ENCODE measurements around the gene SCARB2.

DNA sequence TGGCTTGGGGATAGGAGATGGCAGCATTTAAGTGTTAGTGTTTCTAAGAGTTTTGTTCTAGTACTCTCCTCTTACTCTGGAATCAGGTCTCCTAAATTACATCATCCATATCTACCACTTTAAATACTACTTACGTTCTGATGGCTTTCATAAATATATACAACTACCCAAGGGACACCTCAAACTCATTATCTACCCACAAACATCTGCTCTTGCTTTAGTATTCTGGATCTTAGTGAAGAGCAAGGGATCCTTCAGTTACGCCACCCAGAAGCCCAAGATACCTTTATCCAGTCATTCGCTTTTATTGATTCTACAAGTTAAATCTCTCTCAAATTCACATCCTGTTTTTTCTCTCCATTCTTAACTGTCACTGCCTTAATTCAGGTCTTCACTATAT lies 72.4 kb downstream of the SCARB2 start:
- TF ChIP-seq, protein P1, sequence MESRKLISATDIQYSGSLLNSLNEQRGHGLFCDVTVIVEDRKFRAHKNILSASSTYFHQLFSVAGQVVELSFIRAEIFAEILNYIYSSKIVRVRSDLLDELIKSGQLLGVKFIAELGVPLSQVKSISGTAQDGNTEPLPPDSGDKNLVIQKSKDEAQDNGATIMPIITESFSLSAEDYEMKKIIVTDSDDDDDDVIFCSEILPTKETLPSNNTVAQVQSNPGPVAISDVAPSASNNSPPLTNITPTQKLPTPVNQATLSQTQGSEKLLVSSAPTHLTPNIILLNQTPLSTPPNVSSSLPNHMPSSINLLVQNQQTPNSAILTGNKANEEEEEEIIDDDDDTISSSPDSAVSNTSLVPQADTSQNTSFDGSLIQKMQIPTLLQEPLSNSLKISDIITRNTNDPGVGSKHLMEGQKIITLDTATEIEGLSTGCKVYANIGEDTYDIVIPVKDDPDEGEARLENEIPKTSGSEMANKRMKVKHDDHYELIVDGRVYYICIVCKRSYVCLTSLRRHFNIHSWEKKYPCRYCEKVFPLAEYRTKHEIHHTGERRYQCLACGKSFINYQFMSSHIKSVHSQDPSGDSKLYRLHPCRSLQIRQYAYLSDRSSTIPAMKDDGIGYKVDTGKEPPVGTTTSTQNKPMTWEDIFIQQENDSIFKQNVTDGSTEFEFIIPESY (IDR thresholded peaks at IDR 0.05): no peak
- TF ChIP-seq, protein P2, sequence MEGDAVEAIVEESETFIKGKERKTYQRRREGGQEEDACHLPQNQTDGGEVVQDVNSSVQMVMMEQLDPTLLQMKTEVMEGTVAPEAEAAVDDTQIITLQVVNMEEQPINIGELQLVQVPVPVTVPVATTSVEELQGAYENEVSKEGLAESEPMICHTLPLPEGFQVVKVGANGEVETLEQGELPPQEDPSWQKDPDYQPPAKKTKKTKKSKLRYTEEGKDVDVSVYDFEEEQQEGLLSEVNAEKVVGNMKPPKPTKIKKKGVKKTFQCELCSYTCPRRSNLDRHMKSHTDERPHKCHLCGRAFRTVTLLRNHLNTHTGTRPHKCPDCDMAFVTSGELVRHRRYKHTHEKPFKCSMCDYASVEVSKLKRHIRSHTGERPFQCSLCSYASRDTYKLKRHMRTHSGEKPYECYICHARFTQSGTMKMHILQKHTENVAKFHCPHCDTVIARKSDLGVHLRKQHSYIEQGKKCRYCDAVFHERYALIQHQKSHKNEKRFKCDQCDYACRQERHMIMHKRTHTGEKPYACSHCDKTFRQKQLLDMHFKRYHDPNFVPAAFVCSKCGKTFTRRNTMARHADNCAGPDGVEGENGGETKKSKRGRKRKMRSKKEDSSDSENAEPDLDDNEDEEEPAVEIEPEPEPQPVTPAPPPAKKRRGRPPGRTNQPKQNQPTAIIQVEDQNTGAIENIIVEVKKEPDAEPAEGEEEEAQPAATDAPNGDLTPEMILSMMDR (IDR thresholded peaks at IDR 0.05; ENCODE audit: low read depth, low read length, missing input control): no peak

Measured in liver (tissue), 2 donors.